ENCODE results near the gene SH2D6. TPM values are rescaled to one million over a fixed set of nuclear protein-coding genes. Genes with fewer than 3 reads are reported as not detected.
A peak's percentile ranks its signal among the peaks of the same experiment; 100 is the strongest.
"Not testable (repeated sequence)": the region's sequence is repeated elsewhere in the genome, so short reads cannot be mapped to it uniquely, and the experiment has no call there.

SH2D6 gene
- total and polyA plus RNA-seq, 5 donors from 2014 or later = 0.25 TPM; not detected in 4

DNA sequence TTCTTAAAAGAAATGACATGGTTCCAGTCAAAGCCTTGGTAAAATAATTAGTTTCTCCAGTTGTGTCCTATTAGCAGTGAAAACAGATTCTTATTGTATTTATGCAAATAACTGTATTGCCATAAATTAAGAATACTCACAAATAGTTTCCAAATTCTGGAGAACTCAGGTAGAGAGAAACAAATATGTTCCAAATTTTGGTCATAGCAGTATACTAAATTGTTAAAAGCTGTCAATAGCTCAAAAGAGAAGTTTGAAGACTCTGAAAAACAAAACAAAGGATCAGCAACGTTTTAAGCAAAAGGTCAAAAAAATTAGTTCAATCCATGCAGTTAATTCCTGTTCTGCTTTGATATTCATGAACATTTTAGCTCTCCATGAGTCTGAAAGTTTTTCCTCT lies 38.5 kb upstream of the SH2D6 start:
- no peak for ATAC-seq (ENCODE audit: low read depth in 2 of 2)
- Histone ChIP-seq H3K4me1 (ENCODE audit: control insufficient read depth, insufficient read depth, low read length, poor library complexity, severe bottlenecking) (no peaks in the 10 kb centered on the region), H3K9me3 (ENCODE audit: control insufficient read depth in 2 of 2, low read length in 2 of 2) (peaks cover 4 to 8% of the 10 kb centered on the region in 2 experiments), H3K36me3 (ENCODE audit: control insufficient read depth, insufficient read depth, low read length) (peaks cover 61% of the 10 kb centered on the region), H3K27ac (ENCODE audit: insufficient read depth, low read length, poor library complexity, severe bottlenecking) (no peak overlapping the region), H3K27me3 (ENCODE audit: control insufficient read depth, insufficient read depth, low read length) (no peaks in the 10 kb centered on the region), H3K4me3 (ENCODE audit: low read depth, low read length) (no peak overlapping the region)
- H3K27me3 Mint-ChIP-seq = no peaks in the 10 kb centered on the region
- DNase-seq = no peak
- peaks cover 0 to 2% (median 0%) of the 10 kb centered on the region in 7 donors for H3K9me3 Mint-ChIP-seq
- H3K27ac Mint-ChIP-seq = no peak overlapping the region
- peaks cover 51% of the 10 kb centered on the region for H3K36me3 Mint-ChIP-seq
- peaks cover 0 to 5% (median 3%) of the 10 kb centered on the region in 4 donors for H3K4me1 Mint-ChIP-seq
- no peak overlapping the region for H3K4me3 Mint-ChIP-seq

DNA sequence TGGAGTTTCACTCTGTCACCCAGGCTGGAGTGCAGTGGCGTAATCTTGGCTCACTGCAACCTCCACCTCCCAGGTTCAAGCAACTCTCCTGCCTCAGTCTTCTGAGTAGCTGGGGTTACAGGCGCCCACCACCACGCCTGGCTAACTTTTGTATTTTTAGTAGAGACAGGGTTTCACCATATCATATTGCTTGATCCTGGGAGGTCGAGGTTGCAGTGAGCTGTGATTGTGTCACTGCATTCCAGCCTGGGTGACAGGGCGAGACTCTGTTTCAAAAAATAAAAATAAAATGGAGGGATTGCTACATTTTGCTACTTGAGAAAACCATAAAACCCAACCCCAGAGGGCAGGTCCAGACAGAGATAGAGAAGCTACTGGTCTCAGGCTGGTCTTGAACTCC lies 35.4 kb upstream of the SH2D6 start:
- H3K27me3 ChIP-seq (ENCODE audit: control insufficient read depth, insufficient read depth, low read length); H3K9me3 Mint-ChIP-seq; H3K4me3 Mint-ChIP-seq; H3K4me1 Mint-ChIP-seq; H3K27me3 Mint-ChIP-seq; ATAC-seq (ENCODE audit: low read depth in 2 of 2); H3K4me1 ChIP-seq (ENCODE audit: control insufficient read depth, insufficient read depth, low read length, poor library complexity, severe bottlenecking); H3K4me3 ChIP-seq (ENCODE audit: low read depth, low read length); DNase-seq; H3K9me3 ChIP-seq (ENCODE audit: control insufficient read depth in 2 of 2, low read length in 2 of 2); H3K27ac Mint-ChIP-seq; H3K27ac ChIP-seq (ENCODE audit: insufficient read depth, low read length, poor library complexity, severe bottlenecking): not testable (repeated sequence)
- peaks cover 42% of the 10 kb centered on the region for H3K36me3 Mint-ChIP-seq
- peaks cover 63% of the 10 kb centered on the region for H3K36me3 ChIP-seq (ENCODE audit: control insufficient read depth, insufficient read depth, low read length)

DNA sequence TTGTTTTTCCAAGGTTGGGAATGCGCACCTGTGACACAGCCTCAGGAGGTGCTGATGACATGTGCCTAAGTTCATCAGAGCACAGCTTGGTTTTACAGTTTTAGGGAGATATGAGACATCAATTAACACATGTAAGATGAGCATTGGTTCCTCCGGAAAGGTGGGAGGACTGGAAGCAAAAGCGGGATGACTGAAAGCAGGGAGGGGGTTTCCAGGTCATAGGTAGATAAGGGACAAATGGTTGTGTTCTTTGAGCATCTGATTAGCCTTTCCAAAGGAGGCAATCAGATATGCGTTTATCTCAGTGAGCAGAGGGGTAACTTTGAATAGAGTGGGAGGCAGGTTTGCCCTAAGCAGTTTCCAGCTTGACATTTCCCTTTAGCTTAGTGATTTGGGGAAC lies 34.7 kb upstream of the SH2D6 start:
- no peaks in the 10 kb centered on the region for H3K27me3 ChIP-seq (ENCODE audit: control insufficient read depth, insufficient read depth, low read length)
- peaks cover 37% of the 10 kb centered on the region for H3K36me3 Mint-ChIP-seq

GRCh38 chr2:85385746-85386145 lies 32.8 kb upstream of the SH2D6 start:
- Mint-ChIP-seq H3K4me1 (no peaks in the 10 kb centered on the region), H3K27me3 (no peaks in the 10 kb centered on the region), H3K36me3 (peaks cover 37% of the 10 kb centered on the region), H3K9me3 (no peaks in the 10 kb centered on the region), H3K4me3 (no peak overlapping the region), H3K27ac (no peak overlapping the region)
- H3K4me1 ChIP-seq (ENCODE audit: control insufficient read depth, insufficient read depth, low read length, poor library complexity, severe bottlenecking) = no peaks in the 10 kb centered on the region
- no peak for DNase-seq
- H3K27me3 ChIP-seq (ENCODE audit: control insufficient read depth, insufficient read depth, low read length) = no peaks in the 10 kb centered on the region
- no peak for ATAC-seq (ENCODE audit: low read depth in 2 of 2)
- no peaks in the 10 kb centered on the region for H3K9me3 ChIP-seq (ENCODE audit: control insufficient read depth in 2 of 2, low read length in 2 of 2)
- peaks cover 62% of the 10 kb centered on the region for H3K36me3 ChIP-seq (ENCODE audit: control insufficient read depth, insufficient read depth, low read length)
- no peak overlapping the region for H3K27ac ChIP-seq (ENCODE audit: insufficient read depth, low read length, poor library complexity, severe bottlenecking)
- H3K4me3 ChIP-seq (ENCODE audit: low read depth, low read length) = no peak overlapping the region

More for the DNA sequence above, 34.7 kb upstream of the SH2D6 start:
- Histone ChIP-seq H3K4me3 (ENCODE audit: low read depth, low read length) (no peak overlapping the region), H3K27ac (ENCODE audit: insufficient read depth, low read length, poor library complexity, severe bottlenecking) (no peak overlapping the region), H3K36me3 (ENCODE audit: control insufficient read depth, insufficient read depth, low read length) (peaks cover 62% of the 10 kb centered on the region), H3K4me1 (ENCODE audit: control insufficient read depth, insufficient read depth, low read length, poor library complexity, severe bottlenecking) (no peaks in the 10 kb centered on the region), H3K9me3 (ENCODE audit: control insufficient read depth in 2 of 2, low read length in 2 of 2) (peaks cover 4 to 8% of the 10 kb centered on the region in 2 experiments)
- DNase-seq (no peak), ATAC-seq (ENCODE audit: low read depth in 2 of 2) (no peak)
- H3K27me3 Mint-ChIP-seq = no peaks in the 10 kb centered on the region
- no peak overlapping the region for H3K27ac Mint-ChIP-seq
- H3K9me3 Mint-ChIP-seq = no peaks in the 10 kb centered on the region
- H3K4me3 Mint-ChIP-seq = no peak overlapping the region
- no peaks in the 10 kb centered on the region for H3K4me1 Mint-ChIP-seq

GRCh38 chr2:85387754-85388153 lies 30.8 kb upstream of the SH2D6 start:
- no peaks in the 10 kb centered on the region for H3K4me1 ChIP-seq (ENCODE audit: control insufficient read depth, insufficient read depth, low read length, poor library complexity, severe bottlenecking)
- Mint-ChIP-seq H3K36me3 (peaks cover 34% of the 10 kb centered on the region), H3K9me3 (no peaks in the 10 kb centered on the region), H3K27me3 (no peaks in the 10 kb centered on the region), H3K4me1 (peaks cover 0 to 17% (median 8%) of the 10 kb centered on the region in 4 donors), H3K4me3 (no peak overlapping the region), H3K27ac (peak overlapping the region in 1 of 3 donors; percentile 20)
- no peaks in the 10 kb centered on the region for H3K27me3 ChIP-seq (ENCODE audit: control insufficient read depth, insufficient read depth, low read length)
- H3K36me3 ChIP-seq (ENCODE audit: control insufficient read depth, insufficient read depth, low read length) = peaks cover 60% of the 10 kb centered on the region
- no peaks in the 10 kb centered on the region for H3K9me3 ChIP-seq (ENCODE audit: control insufficient read depth in 2 of 2, low read length in 2 of 2)
- no peak overlapping the region for H3K4me3 ChIP-seq (ENCODE audit: low read depth, low read length)
- DNase-seq (no peak), ATAC-seq (ENCODE audit: low read depth in 2 of 2) (no peak)
- H3K27ac ChIP-seq (ENCODE audit: insufficient read depth, low read length, poor library complexity, severe bottlenecking) = no peak overlapping the region

GRCh38 chr2:85388878-85389538 lies 29.5 kb upstream of the SH2D6 start:
- H3K27me3 ChIP-seq (ENCODE audit: control insufficient read depth, insufficient read depth, low read length) = no peaks in the 10 kb centered on the region
- Mint-ChIP-seq H3K4me1 (peaks cover 0 to 24% (median 9%) of the 10 kb centered on the region in 4 donors), H3K27ac (no peak overlapping the region), H3K27me3 (no peaks in the 10 kb centered on the region), H3K9me3 (no peaks in the 10 kb centered on the region), H3K36me3 (peaks cover 30% of the 10 kb centered on the region), H3K4me3 (no peak overlapping the region)
- ATAC-seq (ENCODE audit: low read depth in 2 of 2) (no peak), DNase-seq (no peak)
- H3K4me3 ChIP-seq (ENCODE audit: low read depth, low read length) = no peak overlapping the region
- H3K9me3 ChIP-seq (ENCODE audit: control insufficient read depth in 2 of 2, low read length in 2 of 2) = no peaks in the 10 kb centered on the region
- H3K36me3 ChIP-seq (ENCODE audit: control insufficient read depth, insufficient read depth, low read length) = peaks cover 56% of the 10 kb centered on the region
- H3K27ac ChIP-seq (ENCODE audit: insufficient read depth, low read length, poor library complexity, severe bottlenecking) = no peak overlapping the region
- no peaks in the 10 kb centered on the region for H3K4me1 ChIP-seq (ENCODE audit: control insufficient read depth, insufficient read depth, low read length, poor library complexity, severe bottlenecking)

GRCh38 chr2:85390941-85391669 lies 27.4 kb upstream of the SH2D6 start:
- Histone ChIP-seq H3K27me3 (ENCODE audit: control insufficient read depth, insufficient read depth, low read length) (no peaks in the 10 kb centered on the region), H3K4me1 (ENCODE audit: control insufficient read depth, insufficient read depth, low read length, poor library complexity, severe bottlenecking) (no peaks in the 10 kb centered on the region), H3K36me3 (ENCODE audit: control insufficient read depth, insufficient read depth, low read length) (peaks cover 43% of the 10 kb centered on the region), H3K9me3 (ENCODE audit: control insufficient read depth in 2 of 2, low read length in 2 of 2) (no peaks in the 10 kb centered on the region), H3K27ac (ENCODE audit: insufficient read depth, low read length, poor library complexity, severe bottlenecking) (no peak overlapping the region), H3K4me3 (ENCODE audit: low read depth, low read length) (no peak overlapping the region)
- Mint-ChIP-seq H3K27me3 (no peaks in the 10 kb centered on the region), H3K27ac (peak overlapping the region in 2 of 3 donors; percentile 26 to 87), H3K9me3 (no peaks in the 10 kb centered on the region), H3K36me3 (peaks cover 17% of the 10 kb centered on the region), H3K4me1 (peaks cover 0 to 24% (median 9%) of the 10 kb centered on the region in 4 donors), H3K4me3 (no peak overlapping the region)
- ATAC-seq (ENCODE audit: low read depth in 2 of 2) (peak; percentile 38 to 59), DNase-seq (peak; percentile 33 to 68 (median 51))

All from CD4-positive, CD25-positive, alpha-beta regulatory T cell (primary cell).